HG03432 (cell line): ENCODE data around the gene TMA16.

ENCODE experiments used
- ATAC-seq: cut with Tn5 transposase; IDR thresholded peaks from one replicate; pipeline ENCODE4 v1.9.1; 2021; ENCODE audit warnings: mild to moderate bottlenecking, moderate library complexity; ENCODE audit not compliant: unreplicated experiment

TMA16 gene

DNA sequence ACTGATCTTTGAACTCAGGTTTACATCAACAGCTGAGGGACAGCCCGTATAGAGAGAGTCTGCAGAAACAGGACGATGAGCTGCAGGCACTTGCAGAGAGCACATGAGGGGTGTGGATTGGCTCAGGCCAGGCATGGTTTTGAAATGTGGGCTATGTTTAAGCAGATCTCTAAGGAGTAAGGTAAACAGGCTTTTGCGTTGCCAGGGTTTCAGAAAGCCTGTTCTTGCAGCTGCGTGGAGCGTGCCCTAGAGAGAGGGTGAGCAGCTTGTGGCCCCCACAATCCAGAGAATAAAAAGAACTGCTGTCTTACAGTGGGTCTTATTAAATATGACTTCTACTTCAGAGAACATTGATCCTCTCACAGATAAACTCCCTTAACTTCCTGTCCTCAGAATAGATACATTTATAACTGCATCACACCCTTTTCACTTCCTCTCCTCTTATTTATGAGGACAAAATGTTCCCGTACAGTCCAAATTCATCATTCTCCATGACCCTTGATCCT lies 64.1 kb downstream of the TMA16 start:
- ATAC-seq, result peak; percentile 63

DNA sequence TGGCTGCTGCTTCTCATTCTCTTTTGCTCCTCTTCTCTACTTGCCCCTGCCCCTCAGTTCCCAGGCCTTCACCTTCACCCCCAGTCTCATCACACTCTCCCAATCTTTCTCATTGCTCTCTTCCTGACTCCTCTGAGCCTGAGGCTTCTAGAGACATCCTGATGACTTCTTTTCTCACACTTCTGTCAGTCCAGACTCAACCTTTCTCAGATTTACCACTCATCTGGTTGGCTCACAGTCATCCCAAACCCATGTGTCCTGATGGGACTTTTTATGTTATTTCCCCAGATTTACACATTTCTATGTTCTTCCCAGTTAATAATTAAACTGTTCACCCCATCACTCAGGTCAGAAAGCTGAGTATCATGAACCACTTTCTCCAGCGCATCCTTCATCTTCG lies 68.0 kb downstream of the TMA16 start:
- peak; percentile 38 for ATAC-seq

DNA sequence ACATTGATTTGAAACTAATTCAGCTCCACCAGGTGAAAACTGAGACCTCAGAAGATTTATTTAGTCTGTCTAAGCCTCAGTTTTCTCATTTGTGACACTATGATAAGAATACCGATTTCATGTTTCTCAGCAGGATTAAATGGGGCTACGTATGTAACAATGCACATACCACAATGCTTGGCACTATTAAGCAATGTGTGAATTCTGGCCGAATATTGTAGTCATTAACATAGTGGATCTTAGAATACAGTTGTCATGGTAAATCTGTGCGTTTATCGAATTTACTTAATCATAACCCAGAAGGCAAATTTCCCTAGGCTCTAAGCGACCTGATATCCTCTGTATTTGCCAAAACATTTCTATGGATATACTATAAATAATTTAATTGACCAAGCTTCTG lies 69.1 kb downstream of the TMA16 start:
- no peak for ATAC-seq

DNA sequence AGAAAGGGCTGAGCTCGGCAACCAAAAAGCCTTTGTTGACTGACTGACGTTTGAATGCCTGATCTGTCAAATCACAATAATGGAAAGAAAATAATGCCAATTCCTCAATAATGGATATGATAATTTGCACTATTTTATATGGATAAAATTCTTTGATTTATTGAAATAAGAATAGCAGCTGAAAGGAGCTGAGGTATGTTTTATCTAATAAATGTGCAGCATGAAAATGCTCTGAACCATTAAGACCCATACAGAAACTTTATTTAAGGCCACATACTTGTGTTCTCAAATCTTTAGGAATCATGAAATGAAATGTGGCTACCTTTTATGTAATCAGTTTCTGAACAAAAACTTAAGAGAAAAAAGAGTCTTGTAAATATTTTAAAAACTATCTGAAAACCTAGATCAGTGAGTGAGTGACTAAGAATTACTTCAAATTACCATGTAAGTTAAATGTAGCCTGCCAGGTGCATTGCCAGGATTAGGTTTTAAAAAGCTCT lies 69.8 kb downstream of the TMA16 start:
- no peak for ATAC-seq

DNA sequence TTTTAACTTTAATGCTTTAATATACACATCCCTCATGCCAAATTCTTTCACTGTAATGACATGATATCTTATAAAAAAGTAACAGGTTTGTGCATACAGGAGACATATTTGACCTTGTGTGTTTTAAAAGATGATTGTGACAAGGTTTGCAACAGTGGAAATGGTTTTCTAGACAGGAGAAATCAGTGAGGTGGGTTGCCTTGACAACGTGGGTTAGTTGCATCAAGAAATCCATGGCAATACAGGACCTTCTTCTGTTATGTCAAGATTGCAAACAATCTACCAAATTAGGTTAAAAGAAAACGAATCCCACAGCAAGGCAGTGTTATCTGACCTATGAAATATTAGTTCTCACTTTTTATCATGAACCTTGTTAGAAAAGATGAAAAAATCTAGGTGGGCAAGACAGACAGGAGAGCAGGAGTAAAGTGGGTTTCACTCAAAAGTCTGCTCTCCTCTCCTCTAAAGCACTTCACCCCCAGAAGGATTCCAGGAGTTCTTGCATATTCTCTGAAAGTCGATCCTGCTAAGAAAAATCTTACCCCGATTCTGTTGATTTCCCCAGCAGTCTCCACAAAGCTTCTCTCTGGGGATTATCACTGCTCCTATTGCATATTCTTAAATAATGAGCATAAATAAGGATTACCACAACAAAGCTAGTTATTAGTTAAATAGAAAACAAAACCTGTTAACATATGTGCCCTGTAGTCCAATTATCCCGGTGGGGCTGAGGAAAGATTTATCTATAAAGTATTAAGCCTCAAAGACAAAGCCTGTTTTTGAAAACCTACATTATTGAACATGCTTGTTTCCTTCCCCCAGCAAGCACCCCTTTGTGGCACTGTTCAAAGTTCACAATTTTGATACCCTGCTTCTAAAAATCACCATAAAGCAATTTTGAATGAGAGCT lies 71.0 kb downstream of the TMA16 start:
- ATAC-seq, result no peak

DNA sequence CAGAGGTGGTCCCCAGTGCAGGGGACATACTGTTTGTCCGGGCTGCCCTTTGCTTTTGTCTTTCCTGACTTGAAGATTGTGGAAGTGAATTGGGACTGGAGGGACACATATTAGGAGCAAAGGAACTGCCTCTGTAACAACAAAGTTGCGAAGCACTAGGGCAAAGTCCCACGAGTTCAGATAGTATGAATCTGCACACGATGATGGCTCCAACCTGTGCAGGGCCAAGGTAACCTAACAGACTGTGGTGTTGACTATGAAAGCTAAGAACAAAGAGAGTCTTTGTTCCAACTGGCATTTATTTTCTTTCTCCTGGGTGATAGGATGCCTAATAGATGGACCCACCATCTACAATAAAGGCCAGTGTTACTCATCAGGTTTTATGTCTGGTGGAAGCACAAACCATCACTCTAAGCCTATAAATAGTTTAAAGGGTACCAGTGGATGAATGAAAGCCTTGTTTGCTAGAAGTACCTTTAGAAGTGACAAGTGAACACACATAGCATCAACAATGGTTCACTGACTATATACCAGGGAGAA lies 71.8 kb downstream of the TMA16 start:
- no peak for ATAC-seq

DNA sequence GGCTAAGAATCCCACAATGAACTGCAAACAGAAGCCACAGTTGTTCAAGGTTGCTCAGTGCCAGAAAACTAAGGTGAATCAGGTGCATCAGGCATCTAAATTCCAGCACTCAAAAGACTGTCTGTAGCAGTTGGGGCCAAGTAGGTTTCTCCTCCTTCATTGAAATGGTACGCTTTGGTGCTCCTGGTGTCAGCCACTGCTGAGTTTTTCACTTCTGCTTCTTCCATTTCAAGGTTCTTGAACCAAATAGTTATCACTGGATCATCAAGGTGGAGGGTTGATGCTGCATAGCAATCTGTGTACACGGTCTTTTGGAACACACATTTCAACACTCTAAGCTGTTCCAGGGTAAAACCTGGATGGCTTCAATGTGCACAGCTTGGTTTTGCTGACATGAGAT lies 74.4 kb downstream of the TMA16 start:
- peak; percentile 92 for ATAC-seq
